GM19035 (cell line): ENCODE results near the gene NRSN2.

ENCODE experiments used
- ATAC-seq: cut with Tn5 transposase; IDR thresholded peaks from one replicate; pipeline ENCODE4 v1.9.1; 2021; ENCODE audit not compliant: unreplicated experiment

NRSN2 gene

DNA sequence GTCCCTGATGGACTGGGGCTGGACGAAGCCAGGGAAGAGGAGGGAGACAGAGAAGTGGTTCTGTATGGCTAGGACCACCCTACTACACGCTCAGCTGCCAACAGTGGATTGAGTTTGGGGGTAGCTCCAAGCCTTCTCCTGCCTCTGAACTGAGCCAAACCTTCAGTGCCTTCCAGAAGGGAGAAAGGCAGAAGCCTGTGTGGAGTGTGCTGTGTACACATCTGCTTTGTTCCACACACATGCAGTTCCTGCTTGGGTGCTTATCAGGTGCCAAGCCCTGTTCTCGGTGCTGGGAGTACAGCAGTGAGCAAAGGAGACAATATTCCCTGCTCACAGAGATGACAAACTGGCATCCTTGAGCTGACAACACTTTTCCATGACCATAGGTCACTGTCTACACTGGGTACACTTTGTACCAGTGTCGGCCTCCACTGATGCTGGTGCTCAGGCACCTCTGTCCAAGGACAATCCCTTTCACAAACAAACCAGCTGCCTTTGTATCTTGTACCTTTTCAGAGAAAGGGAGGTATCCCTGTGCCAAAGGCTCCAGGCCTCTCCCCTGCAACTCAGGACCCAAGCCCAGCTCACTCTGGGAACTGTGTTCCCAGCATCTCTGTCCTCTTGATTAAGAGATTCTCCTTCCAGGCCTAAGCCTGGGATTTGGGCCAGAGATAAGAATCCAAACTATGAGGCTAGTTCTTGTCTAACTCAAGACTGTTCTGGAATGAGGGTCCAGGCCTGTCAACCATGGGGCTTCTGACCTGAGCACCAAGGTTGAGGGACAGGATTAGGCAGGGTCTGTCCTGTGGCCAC lies 49.9 kb downstream of the NRSN2 start:
- ATAC-seq, result no peak

DNA sequence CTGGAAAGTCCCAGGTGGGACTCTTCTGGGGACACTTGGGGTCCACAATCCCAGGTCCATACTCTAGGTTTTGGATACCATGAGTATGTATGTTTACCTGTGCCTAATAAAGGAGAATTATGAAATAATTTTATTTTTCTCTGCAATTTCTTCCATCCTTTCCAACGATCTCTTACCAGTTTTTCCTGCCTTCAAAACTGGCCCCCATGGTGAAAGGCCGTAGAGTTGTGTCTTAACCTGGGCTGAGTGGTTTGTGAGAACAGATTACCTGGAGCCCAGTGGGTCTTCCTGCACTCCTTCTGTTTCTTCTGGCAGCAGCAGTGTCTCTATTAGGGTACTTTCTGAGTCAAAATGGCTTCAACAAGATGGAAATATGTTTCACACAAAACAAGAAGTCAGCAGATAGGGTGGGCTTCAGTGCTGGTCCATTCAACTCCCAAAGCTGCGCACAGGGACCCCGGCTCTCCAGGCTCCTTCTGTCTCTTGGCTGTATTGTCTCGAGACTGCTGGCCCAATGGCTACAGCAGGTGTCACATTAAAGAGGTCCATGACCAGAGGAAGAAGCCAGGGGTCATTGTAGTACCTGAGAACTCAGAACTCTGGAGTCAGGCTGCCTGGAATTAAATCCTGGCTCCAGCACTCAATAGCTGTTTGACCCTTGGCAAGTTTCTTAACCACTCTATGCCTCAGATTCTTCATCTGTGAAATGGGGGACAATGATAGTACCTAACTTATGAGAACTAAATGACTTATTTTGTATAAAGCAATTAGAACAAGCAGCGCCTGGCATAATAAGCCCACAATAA lies 50.7 kb downstream of the NRSN2 start:
- ATAC-seq, result no peak

DNA sequence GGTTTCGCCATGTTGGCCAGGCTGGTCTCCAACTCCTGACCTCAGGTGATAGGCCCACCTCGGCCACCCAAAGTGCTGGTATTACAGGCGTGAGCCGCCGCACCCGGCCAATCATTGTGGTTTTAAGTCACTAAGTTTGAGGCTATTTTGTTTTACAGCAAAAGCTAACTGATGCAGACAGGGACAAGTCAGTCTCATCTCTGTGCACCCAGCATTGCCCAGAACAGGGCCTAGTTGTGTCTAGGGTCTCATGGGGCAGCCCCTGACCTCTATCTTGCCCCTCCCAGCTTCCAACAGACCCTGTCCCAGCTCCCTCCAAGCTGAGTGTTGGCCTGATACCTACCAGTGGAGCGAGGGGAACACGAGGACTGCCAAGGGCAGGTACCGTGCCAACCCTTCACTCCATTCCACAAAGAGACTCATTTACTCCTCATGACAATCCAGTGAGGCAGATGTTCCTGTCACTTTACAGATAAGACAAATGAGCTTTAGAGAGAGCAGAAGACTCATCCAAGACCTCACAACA lies 52.3 kb downstream of the NRSN2 start:
- ATAC-seq, result no peak

DNA sequence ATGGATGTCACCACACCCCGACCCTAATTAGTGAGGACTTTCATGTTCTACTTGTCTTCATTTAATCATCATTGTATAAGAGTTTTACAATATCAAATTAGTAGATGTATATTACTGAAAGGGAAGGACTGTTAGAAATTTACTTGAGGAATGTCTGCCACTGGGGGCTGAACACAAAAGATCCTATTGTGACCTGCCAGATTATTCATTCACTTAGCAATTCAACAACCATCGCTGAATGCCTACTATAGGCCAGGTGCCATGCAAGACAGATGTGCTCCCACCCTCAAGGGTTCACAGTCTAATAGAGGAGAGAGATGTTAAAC lies 53.2 kb downstream of the NRSN2 start:
- ATAC-seq, result no peak

DNA sequence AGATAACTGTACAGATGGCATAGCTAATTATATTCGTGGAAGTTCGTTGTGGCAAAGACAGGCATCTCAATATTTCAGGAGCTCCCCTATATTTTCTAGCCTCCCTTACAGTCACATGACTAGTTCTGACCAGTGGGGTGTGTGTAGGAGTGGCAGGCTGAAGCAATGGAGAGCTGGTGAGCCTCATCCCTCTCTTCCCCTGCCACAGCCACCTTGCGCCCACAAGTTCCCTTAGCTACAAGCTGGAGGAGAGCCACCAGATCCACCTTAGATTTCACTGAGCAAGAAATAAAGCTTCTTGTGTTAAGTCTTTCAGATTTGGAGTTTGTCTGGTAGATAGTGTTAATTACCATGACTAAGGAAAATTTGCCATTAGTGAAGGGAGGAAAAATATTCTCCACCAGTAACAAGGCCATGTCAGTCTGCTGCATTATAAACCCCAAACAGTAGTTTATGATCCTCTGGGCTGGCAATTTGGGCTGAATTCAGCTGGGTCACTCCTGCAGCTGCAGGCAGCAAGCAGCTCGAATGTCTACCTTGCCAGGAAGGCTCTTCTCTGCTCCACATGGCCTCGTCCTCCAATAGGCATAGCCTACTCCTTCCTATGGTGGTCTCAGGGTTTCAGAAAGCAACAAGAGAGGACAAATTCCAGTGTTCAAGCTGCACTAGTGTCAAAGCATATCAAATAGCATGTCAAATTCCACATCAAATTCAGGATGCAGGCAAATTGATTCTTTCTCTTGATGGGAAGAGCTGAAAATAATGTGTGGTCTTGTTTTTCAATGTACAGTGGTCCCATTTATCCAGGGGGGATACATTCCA lies 53.8 kb downstream of the NRSN2 start:
- ATAC-seq, result no peak

DNA sequence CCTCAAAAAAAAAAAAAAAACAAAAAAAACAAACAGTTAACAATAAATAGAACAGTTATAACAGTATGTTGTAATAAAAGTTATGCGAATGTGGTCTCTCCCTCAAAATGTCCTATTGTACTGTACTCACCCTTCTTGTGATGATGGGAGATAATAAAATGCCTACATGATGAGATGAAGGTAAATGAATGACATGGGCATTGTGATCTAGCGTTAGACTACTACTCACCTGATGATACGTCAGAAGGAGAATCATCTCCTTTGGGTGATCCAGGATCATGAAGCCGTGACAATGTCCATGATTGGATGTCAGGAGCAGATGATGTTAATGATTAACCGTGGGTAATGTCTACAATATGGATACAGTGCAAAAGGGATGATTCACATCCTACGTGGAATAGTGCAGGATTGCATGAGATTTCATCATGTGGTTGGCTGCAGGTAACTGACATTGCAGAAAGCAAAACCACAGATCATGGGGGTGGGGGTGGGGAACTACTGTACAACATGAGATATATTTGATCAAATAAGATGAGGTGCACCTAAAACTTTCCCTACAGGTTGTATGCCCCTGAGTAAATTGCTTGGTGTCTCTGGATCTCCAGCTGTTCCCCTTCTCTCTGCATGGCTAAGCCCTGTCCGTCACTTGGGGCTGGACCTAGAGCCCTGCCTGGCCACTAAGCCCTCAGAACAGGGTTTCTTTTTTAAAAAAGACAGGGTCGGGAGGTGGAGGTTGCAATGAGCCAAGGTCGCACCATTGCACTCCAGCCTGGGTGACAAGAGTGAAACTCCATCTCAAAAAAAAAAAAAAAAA lies 55.0 kb downstream of the NRSN2 start:
- no peak for ATAC-seq

DNA sequence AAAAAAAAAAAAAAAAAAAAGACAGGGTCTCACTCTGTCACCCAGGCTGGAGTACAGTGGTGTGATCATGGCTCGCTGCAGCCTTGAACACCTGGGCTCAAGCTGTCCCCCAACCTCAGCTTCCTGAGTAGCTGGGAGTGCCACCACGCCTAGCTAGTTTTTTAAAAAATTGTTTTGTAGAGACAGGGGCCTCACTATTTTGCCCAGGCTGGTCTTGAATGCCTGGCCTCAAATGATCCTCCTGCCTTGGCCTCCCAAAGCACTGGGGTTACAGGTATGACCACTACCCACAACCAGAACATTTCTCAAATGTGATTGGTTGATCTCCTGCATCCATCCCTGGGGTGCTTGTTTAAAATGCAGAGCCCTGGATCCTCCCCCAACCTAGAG lies 55.6 kb downstream of the NRSN2 start:
- ATAC-seq, result no peak

DNA sequence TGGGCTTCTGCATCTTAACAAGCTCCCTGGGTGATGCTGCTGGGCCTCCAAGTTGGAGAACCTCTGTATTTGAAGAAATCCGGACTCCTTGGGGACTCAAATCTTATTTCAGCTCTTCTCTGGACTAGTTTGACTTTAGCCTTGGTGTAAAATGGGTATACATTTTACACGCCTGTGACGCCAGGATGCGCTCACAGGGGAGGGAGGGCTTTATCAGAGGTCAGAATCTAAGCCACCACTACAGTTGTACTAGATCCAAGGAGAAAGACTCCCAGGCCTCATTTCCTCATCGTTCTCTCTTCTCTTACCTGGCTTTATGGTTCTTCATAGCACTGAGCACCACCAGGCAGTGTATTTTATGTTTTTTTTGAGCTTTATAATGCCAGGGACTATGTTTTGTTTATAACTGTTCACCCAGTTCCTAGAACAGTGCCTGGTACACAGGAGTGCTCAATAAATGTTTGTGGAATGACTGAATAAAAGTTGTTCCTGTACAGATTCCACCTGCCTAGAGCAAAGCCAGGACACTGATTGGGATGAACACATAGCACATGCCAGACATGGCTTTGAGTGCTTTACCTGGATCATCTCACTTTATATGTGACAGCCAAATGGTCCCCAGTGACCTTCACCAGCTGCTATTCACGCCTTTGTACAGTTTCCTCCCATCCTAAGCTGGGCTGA lies 56.1 kb downstream of the NRSN2 start:
- no peak for ATAC-seq

DNA sequence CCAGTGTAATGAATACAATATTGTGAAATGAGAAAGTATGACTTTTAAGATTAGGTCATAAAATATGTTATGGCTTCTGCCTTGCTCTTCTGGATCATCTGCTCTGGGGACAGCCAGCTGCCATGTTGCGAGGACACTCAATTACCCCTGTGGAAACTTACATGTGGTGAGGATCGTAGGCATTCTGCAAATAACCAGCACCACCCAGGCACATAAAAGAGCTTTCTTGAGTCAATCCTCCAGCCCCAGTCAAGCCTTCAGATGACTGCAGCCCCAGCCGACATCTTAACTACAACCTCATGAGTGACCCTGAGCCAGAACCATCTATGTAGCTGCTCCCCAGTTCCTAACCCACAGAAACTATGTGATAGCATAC lies 56.7 kb downstream of the NRSN2 start:
- no peak for ATAC-seq

DNA sequence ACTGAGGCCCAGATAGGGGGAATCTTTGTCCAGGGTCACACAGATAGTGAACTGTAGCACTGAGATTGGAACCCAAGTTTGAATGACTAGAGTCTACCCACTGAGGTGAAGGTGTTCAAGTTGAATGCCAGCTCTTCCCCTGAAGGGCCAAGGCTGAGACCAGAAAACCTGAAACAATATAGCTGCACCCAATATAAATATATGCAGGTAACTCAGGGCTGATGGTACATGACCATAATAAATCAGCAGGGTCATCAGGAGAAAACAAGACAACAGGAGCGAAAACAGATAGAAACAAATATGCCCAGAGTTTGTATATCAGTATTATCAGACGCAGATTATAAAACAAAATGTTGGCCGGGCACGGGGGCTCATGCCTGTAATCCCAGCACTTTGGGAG lies 57.2 kb downstream of the NRSN2 start:
- ATAC-seq, result no peak
